A549 (cell line): ENCODE measurements around the gene TMPRSS6. TPM values are rescaled to one million over a fixed set of nuclear protein-coding genes. Genes with fewer than 3 reads are reported as not detected.

Experiments used
- ATAC-seq, 2 experiments: fragments of 200-7000 bp in 1 of 2; fragments of >200 bp in 1 of 2; cut with Nextera tagmentation in 1 of 2; cut with Tn5 transposase in 1 of 2; 3 replicates each; pipeline versions ENCODE4 v1.8.0 to v1.9.1; 2018 to 2020; ENCODE audit warnings: mild to moderate bottlenecking in 1 of 2, moderate library complexity in 1 of 2
- CTCF ChIA-PET: fragments of 300-600 bp; sonication (Branson Sonifier 250); formaldehyde crosslinking; extraction: SDS; loops from one replicate; lab custom pipeline; 2021; ENCODE audit warnings: antibody characterized with exemption, inconsistent platforms; lab: Yijun Ruan, JAX
- POLR2A ChIA-PET: fragments of 350-600 bp; formaldehyde crosslinking; extraction: SDS; loops from one replicate; lab custom pipeline; 2021; ENCODE audit warnings: antibody characterized with exemption, inconsistent platforms; lab: Yijun Ruan, JAX
- DNase-seq, 2 experiments: peaks; one replicate each; pipeline versions ENCODE4 v3.0.0 to v3.0.0-alpha.2; 2011 to 2016; ENCODE audit warnings: low read depth in 1 of 2, low spot score in 1 of 2
- FAIRE-seq: peaks from 2 replicates; lab custom pipeline; 2011; peaks lifted over from hg19 to GRCh38; lab: Jason Lieb, UNC
- H3K27ac ChIP-seq, 2 experiments: fragments of >200 bp; sonication (Bioruptor Twin); formaldehyde crosslinking; 3 replicates each; pipeline ENCODE4 v1.5.1; 2016 to 2017
- H3K4me1 ChIP-seq: fragments of >200 bp; sonication (Bioruptor Twin); formaldehyde crosslinking; 3 replicates; pipeline ENCODE4 v1.6.1; 2016
- H3K4me2 ChIP-seq: fragments of >200 bp; sonication (Bioruptor Twin); formaldehyde crosslinking; 3 replicates; pipeline ENCODE4 v1.6.1; 2016
- H3K4me3 ChIP-seq: fragments of >200 bp; sonication (Bioruptor Twin); formaldehyde crosslinking; 3 replicates; pipeline ENCODE4 v1.5.1; 2016
- H3K9me3 ChIP-seq: fragments of >200 bp; sonication (Bioruptor Twin); formaldehyde crosslinking; 3 replicates; pipeline ENCODE4 v1.6.1; 2016
- EHF ChIP-seq: fragments of 250-450 bp; sonication (Bioruptor Pico); IDR thresholded peaks from 2 replicates; pipeline ENCODE4 v1.5.0; 2020; ENCODE audit warnings: mild to moderate bottlenecking
- EP300 ChIP-seq, 2 experiments: fragments of >200 bp; sonication (Bioruptor Twin); formaldehyde crosslinking; IDR thresholded peaks; 2 replicates in 1 of 2; 3 replicates in 1 of 2; pipeline ENCODE4 v1.6.1; 2016 to 2017
- ESRRA ChIP-seq: fragments of 150-350 bp; IDR thresholded peaks from 2 replicates; pipeline ENCODE4 v1.6.1; 2014; ENCODE audit warnings: mild to moderate bottlenecking, low read length, borderline replicate concordance
- GATA3 ChIP-seq: IDR thresholded peaks from 2 replicates; pipeline ENCODE4 v1.6.1; 2012; ENCODE audit warnings: borderline replicate concordance
- HDAC2 ChIP-seq: fragments of 200-600 bp; sonication (generic); IDR thresholded peaks from 2 replicates; pipeline ENCODE4 v1.6.1; 2016
- HEYL ChIP-seq: fragments of 250-450 bp; sonication (Bioruptor Pico); IDR thresholded peaks from 2 replicates; pipeline ENCODE4 v1.8.0; 2021; ENCODE audit warnings: mild to moderate bottlenecking, moderate library complexity
- HOXB5 ChIP-seq: fragments of 250-450 bp; sonication (Bioruptor Pico); IDR thresholded peaks from 2 replicates; pipeline ENCODE4 v1.5.0; 2020; ENCODE audit warnings: mild to moderate bottlenecking, moderate library complexity
- JUNB ChIP-seq: fragments of >200 bp; sonication (Bioruptor Twin); formaldehyde crosslinking; IDR thresholded peaks from 2 replicates; pipeline ENCODE4 v1.6.1; 2016
- KDM5A ChIP-seq: fragments of 200-600 bp; sonication (generic); IDR thresholded peaks from 2 replicates; pipeline ENCODE4 v1.6.1; 2016; ENCODE audit warnings: antibody characterized with exemption, mild to moderate bottlenecking
- MAZ ChIP-seq: fragments of 150-350 bp; IDR thresholded peaks from 2 replicates; pipeline ENCODE4 v1.6.1; 2014; ENCODE audit warnings: antibody characterized with exemption, low read depth, low read length, borderline replicate concordance
- NFE2L2 ChIP-seq: fragments of 150-350 bp; conservative IDR thresholded peaks from 2 replicates; pipeline ENCODE4 v1.6.1; 2014; ENCODE audit warnings: low read length
- NR3C1 ChIP-seq: fragments of >200 bp; sonication (Bioruptor Twin); formaldehyde crosslinking; IDR thresholded peaks from 3 replicates; pipeline ENCODE4 v1.6.1; 2017
- POLR2A ChIP-seq: IDR thresholded peaks from 2 replicates; pipeline ENCODE4 v1.6.1; 2012; ENCODE audit warnings: mild to moderate bottlenecking, low read length
- POLR2AphosphoS2 ChIP-seq: conservative IDR thresholded peaks from 2 replicates; pipeline ENCODE4 v1.6.1; 2012; ENCODE audit warnings: low read length, improper control_type of control experiment, inconsistent platforms
- RAD21 ChIP-seq, 2 experiments: fragments of >200 bp in 1 of 2; sonication (Bioruptor Twin) in 1 of 2; formaldehyde crosslinking in 1 of 2; IDR thresholded peaks in 1 of 2; conservative IDR thresholded peaks in 1 of 2; 2 replicates in 1 of 2; 3 replicates in 1 of 2; pipeline ENCODE4 v1.6.1; 2012 to 2018; ENCODE audit warnings: inconsistent platforms in 1 of 2
- RARB ChIP-seq: fragments of 250-450 bp; sonication (Bioruptor Pico); IDR thresholded peaks from 2 replicates; pipeline ENCODE4 v1.8.0; 2021; ENCODE audit warnings: mild to moderate bottlenecking, moderate library complexity
- RCOR1 ChIP-seq: fragments of 150-350 bp; IDR thresholded peaks from 2 replicates; pipeline ENCODE4 v1.6.1; 2014; ENCODE audit warnings: antibody characterized with exemption, low read length, low read depth
- RNF2 ChIP-seq: fragments of 200-600 bp; sonication (generic); IDR thresholded peaks from 2 replicates; pipeline ENCODE4 v1.6.1; 2016; ENCODE audit warnings: low read depth, mild to moderate bottlenecking, antibody characterized with exemption, moderate library complexity, borderline replicate concordance
- SMC3 ChIP-seq: fragments of >200 bp; sonication (Bioruptor Twin); formaldehyde crosslinking; IDR thresholded peaks from 3 replicates; pipeline ENCODE4 v1.6.1; 2018; ENCODE audit warnings: inconsistent platforms
- TFCP2L1 ChIP-seq: fragments of 250-450 bp; sonication (Bioruptor Pico); IDR thresholded peaks from 2 replicates; pipeline ENCODE4 v1.5.0; 2021; ENCODE audit warnings: mild to moderate bottlenecking
- TP53 ChIP-seq: fragments of 250-450 bp; sonication (Bioruptor Pico); IDR thresholded peaks from 2 replicates; pipeline ENCODE4 v1.5.0; 2021; ENCODE audit warnings: mild to moderate bottlenecking, moderate library complexity
- ZSCAN20 ChIP-seq: fragments of 250-450 bp; sonication (Bioruptor Pico); IDR thresholded peaks from 2 replicates; pipeline ENCODE4 v1.8.0; 2022; ENCODE audit warnings: mild to moderate bottlenecking, moderate library complexity
- WGBS: methylation state at CpG from one replicate; pipeline ENCODE4 v1.1.6; 2017; ENCODE audit errors: missing lambda C conversion rate; 5-methylcytosine and 5-hydroxymethylcytosine counted together
- polyA plus RNA-seq, 4 experiments: library from polyadenylated mRNA; depleted of rRNA in 3 of 4; stranded (reverse); fragments of >200 nt; fragmentation: RNase III in 1 of 4; extraction: RNeasy Plus Mini Kit Qiagen cat#74134 plus additional on column Dnase treatment in 1 of 4; gene quantifications; 2 replicates in 3 of 4; 3 replicates in 1 of 4; pipeline ENCODE4 v1.2.3, GENCODE V29; 2011 to 2017
- TF ChIP-seq, protein P1 (sequence below): fragments of 450-650 bp; IDR thresholded peaks from 2 replicates; pipeline ENCODE4 v1.6.1; 2014; ENCODE audit warnings: antibody characterized with exemption
- TF ChIP-seq, protein P2 (sequence below): fragments of 250-450 bp; sonication (Bioruptor Pico); IDR thresholded peaks from 2 replicates; pipeline ENCODE4 v1.5.0; 2020; ENCODE audit warnings: low read depth, mild to moderate bottlenecking, moderate library complexity
- TF ChIP-seq, protein P3 (sequence below): fragments of >200 bp; sonication (Bioruptor Twin); formaldehyde crosslinking; IDR thresholded peaks from 3 replicates; pipeline ENCODE4 v1.6.1; 2016
- TF ChIP-seq, protein P4 (sequence below): fragments of >200 bp; sonication (Bioruptor Twin); formaldehyde crosslinking; IDR thresholded peaks from 2 replicates; pipeline ENCODE4 v1.6.1; 2016
- TF ChIP-seq, protein P5 (sequence below): fragments of 200-600 bp; sonication (generic); IDR thresholded peaks from 2 replicates; pipeline ENCODE4 v1.6.1; 2016; ENCODE audit warnings: antibody characterized with exemption, mild to moderate bottlenecking, moderate library complexity
- TF ChIP-seq, protein P6 (sequence below): fragments of 150-350 bp; IDR thresholded peaks from 2 replicates; pipeline ENCODE4 v1.6.1; 2014; ENCODE audit warnings: low read depth, mild to moderate bottlenecking, low read length

The TMPRSS6 gene
- polyA plus RNA-seq, 2 of the 4 experiments (the other 2 are of a cell fraction): not detected

DNA sequence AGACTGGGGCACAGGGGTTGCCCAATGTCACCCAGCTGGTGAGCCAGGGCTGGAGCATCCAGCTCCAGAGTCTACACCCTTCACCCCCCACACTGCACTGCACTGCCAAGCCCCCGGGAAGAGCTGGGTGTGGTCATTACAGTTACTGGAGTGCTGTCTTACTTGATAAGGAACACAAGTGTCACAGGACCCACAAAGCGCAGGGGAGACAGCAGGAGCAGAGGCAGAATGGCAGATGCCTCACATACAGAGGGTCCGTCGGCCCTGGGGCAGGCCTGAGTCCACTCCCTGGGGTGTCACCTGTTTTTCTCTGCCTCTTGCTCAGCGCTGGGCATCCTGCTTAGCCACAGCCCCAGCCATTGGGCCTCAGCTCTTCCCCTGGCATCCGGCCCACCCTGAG lies 32.5 kb upstream of the TMPRSS6 start:
- Histone ChIP-seq H3K9me3 (no peaks in the 10 kb centered on the region), H3K27ac (no peak overlapping the region), H3K4me2 (no peak overlapping the region), H3K4me1 (peaks cover 12% of the 10 kb centered on the region; the same call in 2 of the 3 replicates), H3K4me3 (no peak overlapping the region)
- WGBS: 61% methylated on average over 3 of the region's 6 CpGs
- ATAC-seq (no peak), DNase-seq (no peak), FAIRE-seq (no peak)
- CTCF ChIA-PET: interaction anchor here (0.7 to 1.2 kb wide), 3 partner anchors 23 to 62 kb away, joined by 3 read pairs; no protein-coding TSS in a partner anchor
- no peak for TF ChIP-seq RCOR1
- TF ChIP-seq, protein P1, sequence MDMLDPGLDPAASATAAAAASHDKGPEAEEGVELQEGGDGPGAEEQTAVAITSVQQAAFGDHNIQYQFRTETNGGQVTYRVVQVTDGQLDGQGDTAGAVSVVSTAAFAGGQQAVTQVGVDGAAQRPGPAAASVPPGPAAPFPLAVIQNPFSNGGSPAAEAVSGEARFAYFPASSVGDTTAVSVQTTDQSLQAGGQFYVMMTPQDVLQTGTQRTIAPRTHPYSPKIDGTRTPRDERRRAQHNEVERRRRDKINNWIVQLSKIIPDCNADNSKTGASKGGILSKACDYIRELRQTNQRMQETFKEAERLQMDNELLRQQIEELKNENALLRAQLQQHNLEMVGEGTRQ: no peak
- TF ChIP-seq ESRRA: no peak
- no peak for TF ChIP-seq HEYL (CRISPR knock-in tag)
- no peak for TF ChIP-seq EP300 (IDR thresholded peaks at IDR 0.05)
- no peak for TF ChIP-seq RARB (CRISPR knock-in tag)
- no peak for TF ChIP-seq ZSCAN20
- TF ChIP-seq NR3C1: no peak
- TF ChIP-seq, protein P2, sequence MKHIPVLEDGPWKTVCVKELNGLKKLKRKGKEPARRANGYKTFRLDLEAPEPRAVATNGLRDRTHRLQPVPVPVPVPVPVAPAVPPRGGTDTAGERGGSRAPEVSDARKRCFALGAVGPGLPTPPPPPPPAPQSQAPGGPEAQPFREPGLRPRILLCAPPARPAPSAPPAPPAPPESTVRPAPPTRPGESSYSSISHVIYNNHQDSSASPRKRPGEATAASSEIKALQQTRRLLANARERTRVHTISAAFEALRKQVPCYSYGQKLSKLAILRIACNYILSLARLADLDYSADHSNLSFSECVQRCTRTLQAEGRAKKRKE (CRISPR knock-in tag): no peak
- TF ChIP-seq SMC3: no peak
- no peak for TF ChIP-seq NFE2L2
- TF ChIP-seq, protein P3, sequence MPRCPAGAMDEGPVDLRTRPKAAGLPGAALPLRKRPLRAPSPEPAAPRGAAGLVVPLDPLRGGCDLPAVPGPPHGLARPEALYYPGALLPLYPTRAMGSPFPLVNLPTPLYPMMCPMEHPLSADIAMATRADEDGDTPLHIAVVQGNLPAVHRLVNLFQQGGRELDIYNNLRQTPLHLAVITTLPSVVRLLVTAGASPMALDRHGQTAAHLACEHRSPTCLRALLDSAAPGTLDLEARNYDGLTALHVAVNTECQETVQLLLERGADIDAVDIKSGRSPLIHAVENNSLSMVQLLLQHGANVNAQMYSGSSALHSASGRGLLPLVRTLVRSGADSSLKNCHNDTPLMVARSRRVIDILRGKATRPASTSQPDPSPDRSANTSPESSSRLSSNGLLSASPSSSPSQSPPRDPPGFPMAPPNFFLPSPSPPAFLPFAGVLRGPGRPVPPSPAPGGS: no peak
- no peak for TF ChIP-seq EHF (CRISPR knock-in tag)
- no peak for TF ChIP-seq TFCP2L1 (CRISPR knock-in tag)
- no peak for TF ChIP-seq JUNB
- TF ChIP-seq RAD21 (conservative IDR thresholded peaks at IDR 0.05 in 1 of 2, IDR thresholded peaks at IDR 0.05 in 1 of 2): no peak
- no peak for TF ChIP-seq TP53
- TF ChIP-seq RNF2: no peak
- TF ChIP-seq KDM5A: no peak
- POLR2A ChIA-PET: no interaction called here

DNA sequence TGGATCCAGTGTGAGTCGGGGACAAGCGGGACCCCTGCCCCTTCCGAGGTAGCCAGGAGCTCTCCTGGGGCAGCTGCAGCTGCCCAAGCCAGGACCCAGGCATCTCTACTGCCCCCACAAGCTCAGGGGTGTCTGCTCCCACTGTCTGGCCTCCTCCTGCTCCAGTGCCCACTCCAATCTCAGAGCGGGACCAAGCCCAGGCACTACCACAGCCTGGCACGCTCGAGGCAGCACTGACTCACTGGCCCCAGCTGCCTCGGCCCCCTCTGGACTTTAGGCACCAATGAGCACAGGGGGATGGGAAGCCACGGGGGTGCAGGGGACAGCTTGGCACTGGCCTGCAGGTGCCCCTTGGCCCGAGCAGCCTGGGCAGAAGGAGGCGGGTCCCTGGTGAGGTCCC lies 32.0 kb upstream of the TMPRSS6 start:
- Histone ChIP-seq H3K4me3 (no peak overlapping the region), H3K4me1 (peaks cover 12% of the 10 kb centered on the region; the same call in 2 of the 3 replicates), H3K9me3 (no peaks in the 10 kb centered on the region), H3K4me2 (no peak overlapping the region), H3K27ac (no peak overlapping the region)
- DNase-seq (no peak), ATAC-seq (no peak), FAIRE-seq (no peak)
- TF ChIP-seq POLR2AphosphoS2 (no peak), POLR2A (no peak), MAZ (no peak), HDAC2 (no peak), RARB (CRISPR knock-in tag) (no peak), GATA3 (no peak), HOXB5 (CRISPR knock-in tag) (no peak)
- TF ChIP-seq, protein P4, sequence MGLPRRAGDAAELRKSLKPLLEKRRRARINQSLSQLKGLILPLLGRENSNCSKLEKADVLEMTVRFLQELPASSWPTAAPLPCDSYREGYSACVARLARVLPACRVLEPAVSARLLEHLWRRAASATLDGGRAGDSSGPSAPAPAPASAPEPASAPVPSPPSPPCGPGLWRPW: no peak
- TF ChIP-seq, protein P5, sequence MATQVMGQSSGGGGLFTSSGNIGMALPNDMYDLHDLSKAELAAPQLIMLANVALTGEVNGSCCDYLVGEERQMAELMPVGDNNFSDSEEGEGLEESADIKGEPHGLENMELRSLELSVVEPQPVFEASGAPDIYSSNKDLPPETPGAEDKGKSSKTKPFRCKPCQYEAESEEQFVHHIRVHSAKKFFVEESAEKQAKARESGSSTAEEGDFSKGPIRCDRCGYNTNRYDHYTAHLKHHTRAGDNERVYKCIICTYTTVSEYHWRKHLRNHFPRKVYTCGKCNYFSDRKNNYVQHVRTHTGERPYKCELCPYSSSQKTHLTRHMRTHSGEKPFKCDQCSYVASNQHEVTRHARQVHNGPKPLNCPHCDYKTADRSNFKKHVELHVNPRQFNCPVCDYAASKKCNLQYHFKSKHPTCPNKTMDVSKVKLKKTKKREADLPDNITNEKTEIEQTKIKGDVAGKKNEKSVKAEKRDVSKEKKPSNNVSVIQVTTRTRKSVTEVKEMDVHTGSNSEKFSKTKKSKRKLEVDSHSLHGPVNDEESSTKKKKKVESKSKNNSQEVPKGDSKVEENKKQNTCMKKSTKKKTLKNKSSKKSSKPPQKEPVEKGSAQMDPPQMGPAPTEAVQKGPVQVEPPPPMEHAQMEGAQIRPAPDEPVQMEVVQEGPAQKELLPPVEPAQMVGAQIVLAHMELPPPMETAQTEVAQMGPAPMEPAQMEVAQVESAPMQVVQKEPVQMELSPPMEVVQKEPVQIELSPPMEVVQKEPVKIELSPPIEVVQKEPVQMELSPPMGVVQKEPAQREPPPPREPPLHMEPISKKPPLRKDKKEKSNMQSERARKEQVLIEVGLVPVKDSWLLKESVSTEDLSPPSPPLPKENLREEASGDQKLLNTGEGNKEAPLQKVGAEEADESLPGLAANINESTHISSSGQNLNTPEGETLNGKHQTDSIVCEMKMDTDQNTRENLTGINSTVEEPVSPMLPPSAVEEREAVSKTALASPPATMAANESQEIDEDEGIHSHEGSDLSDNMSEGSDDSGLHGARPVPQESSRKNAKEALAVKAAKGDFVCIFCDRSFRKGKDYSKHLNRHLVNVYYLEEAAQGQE: no peak
- TF ChIP-seq, protein P6, sequence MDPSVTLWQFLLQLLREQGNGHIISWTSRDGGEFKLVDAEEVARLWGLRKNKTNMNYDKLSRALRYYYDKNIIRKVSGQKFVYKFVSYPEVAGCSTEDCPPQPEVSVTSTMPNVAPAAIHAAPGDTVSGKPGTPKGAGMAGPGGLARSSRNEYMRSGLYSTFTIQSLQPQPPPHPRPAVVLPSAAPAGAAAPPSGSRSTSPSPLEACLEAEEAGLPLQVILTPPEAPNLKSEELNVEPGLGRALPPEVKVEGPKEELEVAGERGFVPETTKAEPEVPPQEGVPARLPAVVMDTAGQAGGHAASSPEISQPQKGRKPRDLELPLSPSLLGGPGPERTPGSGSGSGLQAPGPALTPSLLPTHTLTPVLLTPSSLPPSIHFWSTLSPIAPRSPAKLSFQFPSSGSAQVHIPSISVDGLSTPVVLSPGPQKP: no peak
- ChIA-PET CTCF (interaction anchor here (0.7 to 1.0 kb wide), 2 partner anchors 27 to 61 kb away, joined by 3 read pairs; no protein-coding TSS in a partner anchor), POLR2A (interaction anchor here (0.6 kb wide), 1 partner anchor 93 kb away, joined by 9 read pairs; no protein-coding TSS in a partner anchor)
- WGBS: 40% methylated on average over 1 of the region's 10 CpGs
